SK-N-SH (cell line): ENCODE data around the gene HSDL1.

Experiments
- CHD2 ChIP-seq: fragments of 150-350 bp; IDR thresholded peaks from 2 replicates; pipeline ENCODE4 v1.6.1; 2018; ENCODE audit warnings: low read length; ENCODE audit not compliant: partially characterized antibody
- CTCF ChIP-seq: fragments of 200-600 bp; sonication (generic); IDR thresholded peaks from 2 replicates; pipeline ENCODE4 v1.6.1; 2017; ENCODE audit warnings: antibody characterized with exemption, mild to moderate bottlenecking, moderate library complexity
- ELF1 ChIP-seq: IDR thresholded peaks from 2 replicates; pipeline ENCODE4 v1.4.0; 2012
- EP300 ChIP-seq, 2 experiments: IDR thresholded peaks; 2 replicates each; pipeline versions ENCODE4 v1.4.0 to v1.6.1; 2012; ENCODE audit warnings: borderline replicate concordance in 1 of 2, low read depth in 1 of 2, low read length in 1 of 2
- POLR2AphosphoS5 ChIP-seq: IDR thresholded peaks from 2 replicates; pipeline ENCODE4 v1.6.1; 2012; ENCODE audit warnings: low read depth, low read length
- RAD21 ChIP-seq: IDR thresholded peaks from 2 replicates; pipeline ENCODE4 v1.6.1; 2012; ENCODE audit warnings: mild to moderate bottlenecking, low read length
- RFX5 ChIP-seq: IDR thresholded peaks from 2 replicates; pipeline ENCODE4 v1.6.1; 2012; ENCODE audit warnings: mild to moderate bottlenecking, improper control_type of control experiment, low read length
- TEAD4 ChIP-seq: IDR thresholded peaks from 2 replicates; pipeline ENCODE4 v1.4.0; 2012; ENCODE audit warnings: mild to moderate bottlenecking, borderline replicate concordance; ENCODE audit not compliant: insufficient read depth
- USF1 ChIP-seq: IDR thresholded peaks from 2 replicates; pipeline ENCODE4 v1.4.0; 2012; ENCODE audit warnings: low read depth, borderline replicate concordance
- USF2 ChIP-seq: fragments of 150-350 bp; IDR thresholded peaks from 2 replicates; pipeline ENCODE4 v1.6.1; 2017; ENCODE audit warnings: antibody characterized with exemption, low read length, low read depth, borderline replicate concordance
- TF ChIP-seq, protein P1 (sequence below): IDR thresholded peaks from 2 replicates; pipeline ENCODE4 v1.4.0; 2012; ENCODE audit warnings: low read depth, borderline replicate concordance
- TF ChIP-seq, protein P2 (sequence below): IDR thresholded peaks from 2 replicates; pipeline ENCODE4 v1.4.0; 2012; ENCODE audit warnings: low read depth

DNA sequence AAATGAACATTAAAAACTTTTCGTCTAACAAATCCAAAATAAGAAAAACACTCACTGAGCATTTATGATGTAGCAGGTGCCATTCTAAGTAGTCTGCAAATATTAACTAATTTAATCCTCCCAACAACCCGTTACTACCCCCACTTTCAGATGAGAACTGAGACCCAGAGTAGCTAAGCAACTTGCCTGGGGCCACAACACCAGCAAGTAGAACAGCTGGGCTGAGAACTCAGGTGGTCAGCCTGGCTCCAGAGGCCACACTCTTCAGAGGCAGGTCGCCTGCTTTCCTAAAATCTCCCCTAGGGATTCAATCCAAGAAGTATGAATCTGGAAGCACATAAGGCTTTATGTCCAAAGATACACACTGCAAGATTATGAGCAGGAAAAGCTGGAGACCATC is 34.5 kb downstream of the HSDL1 start:
- TF ChIP-seq CTCF, result no peak
- no peak for TF ChIP-seq POLR2AphosphoS5
- no peak for TF ChIP-seq RAD21
- no peak for TF ChIP-seq USF2
- TF ChIP-seq, protein P1, sequence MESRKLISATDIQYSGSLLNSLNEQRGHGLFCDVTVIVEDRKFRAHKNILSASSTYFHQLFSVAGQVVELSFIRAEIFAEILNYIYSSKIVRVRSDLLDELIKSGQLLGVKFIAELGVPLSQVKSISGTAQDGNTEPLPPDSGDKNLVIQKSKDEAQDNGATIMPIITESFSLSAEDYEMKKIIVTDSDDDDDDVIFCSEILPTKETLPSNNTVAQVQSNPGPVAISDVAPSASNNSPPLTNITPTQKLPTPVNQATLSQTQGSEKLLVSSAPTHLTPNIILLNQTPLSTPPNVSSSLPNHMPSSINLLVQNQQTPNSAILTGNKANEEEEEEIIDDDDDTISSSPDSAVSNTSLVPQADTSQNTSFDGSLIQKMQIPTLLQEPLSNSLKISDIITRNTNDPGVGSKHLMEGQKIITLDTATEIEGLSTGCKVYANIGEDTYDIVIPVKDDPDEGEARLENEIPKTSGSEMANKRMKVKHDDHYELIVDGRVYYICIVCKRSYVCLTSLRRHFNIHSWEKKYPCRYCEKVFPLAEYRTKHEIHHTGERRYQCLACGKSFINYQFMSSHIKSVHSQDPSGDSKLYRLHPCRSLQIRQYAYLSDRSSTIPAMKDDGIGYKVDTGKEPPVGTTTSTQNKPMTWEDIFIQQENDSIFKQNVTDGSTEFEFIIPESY, result no peak
- no peak for TF ChIP-seq CHD2
- no peak for TF ChIP-seq EP300 (IDR thresholded peaks at IDR 0.05; ENCODE audit: borderline replicate concordance in 1 of 2, low read depth in 1 of 2, low read length in 1 of 2)
- TF ChIP-seq TEAD4, result no peak
- TF ChIP-seq, protein P2, sequence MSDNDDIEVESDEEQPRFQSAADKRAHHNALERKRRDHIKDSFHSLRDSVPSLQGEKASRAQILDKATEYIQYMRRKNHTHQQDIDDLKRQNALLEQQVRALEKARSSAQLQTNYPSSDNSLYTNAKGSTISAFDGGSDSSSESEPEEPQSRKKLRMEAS, result no peak
- TF ChIP-seq RFX5, result no peak
- TF ChIP-seq USF1, result no peak
- no peak for TF ChIP-seq ELF1
